Upper lobe of left lung (tissue), 6 donors: Measurements from ENCODE around the gene KAT6B. TPM values are rescaled to one million over a fixed set of nuclear protein-coding genes. Genes with fewer than 3 reads are reported as not detected.

Experiments used
- ATAC-seq, 2 donors: fragments of 200-7000 bp; cut with Tn5 transposase; one replicate each; pipeline ENCODE4 v1.9.1; 2022; ENCODE audit warnings: mild to moderate bottlenecking in 2 of 2, moderate library complexity in 2 of 2; ENCODE audit not compliant: low FRiP score in 2 of 2
- DNase-seq, 2 donors: peaks; one replicate each; pipeline ENCODE4 v3.0.0-alpha.2; 2019 to 2020
- H3K27ac ChIP-seq, 4 donors: fragments of 200-600 bp; sonication (generic); one replicate each; pipeline ENCODE4 v1.5.1; 2016 to 2019
- H3K27me3 ChIP-seq, 4 donors: fragments of 200-600 bp; sonication (generic); one replicate each; pipeline ENCODE4 v1.5.1; 2017 to 2019
- H3K36me3 ChIP-seq, 4 donors: fragments of 200-600 bp; sonication (generic); one replicate each; pipeline ENCODE4 v1.5.1; 2016 to 2019
- H3K4me1 ChIP-seq, 4 donors: fragments of 200-600 bp; sonication (generic); one replicate each; pipeline ENCODE4 v1.5.1; 2018 to 2019
- H3K4me3 ChIP-seq, 4 donors: fragments of 200-600 bp; sonication (generic); one replicate each; pipeline ENCODE4 v1.5.1; 2017 to 2019; ENCODE audit warnings: mild to moderate bottlenecking in 2 of 4, moderate library complexity in 1 of 4
- H3K9me3 ChIP-seq, 4 donors: fragments of 200-600 bp; sonication (generic); one replicate each; pipeline ENCODE4 v1.5.1; 2018 to 2019
- EP300 ChIP-seq, 4 donors: sonication (generic); formaldehyde crosslinking; IDR thresholded peaks; one replicate each; pipeline ENCODE4 v1.5.1; 2017; ENCODE audit warnings: antibody characterized with exemption in 4 of 4, control low read depth in 2 of 4
- POLR2A ChIP-seq, 4 donors: fragments of 450-650 bp; IDR thresholded peaks; one replicate each; pipeline ENCODE4 v1.5.1; 2016 to 2017; ENCODE audit warnings: antibody characterized with exemption in 4 of 4, mild to moderate bottlenecking in 2 of 4
- POLR2AphosphoS5 ChIP-seq, 2 donors: sonication (generic); formaldehyde crosslinking; IDR thresholded peaks; one replicate each; pipeline ENCODE4 v1.5.1; 2017; ENCODE audit warnings: antibody characterized with exemption in 2 of 2
- WGBS, 2 donors: methylation state at CpG; one replicate each; pipeline ENCODE4 v1.1.5; 2017 to 2018; 5-methylcytosine and 5-hydroxymethylcytosine counted together
- total RNA-seq, 6 donors: library from RNA; depleted of rRNA in 4 of 6; stranded (reverse); fragments of >200 nt in 4 of 6; gene quantifications; one replicate each; pipeline versions ENCODE4 v1.1.0 to v1.2.1, GENCODE V29; 2016 to 2021
- TF ChIP-seq, protein P1 (sequence below), 6 experiments: fragments of 450-650 bp in 4 of 6; fragments of 200-600 bp in 2 of 6; sonication (generic) in 2 of 6; IDR thresholded peaks; one replicate each; pipeline ENCODE4 v1.5.1; 2016 to 2019; ENCODE audit warnings: antibody characterized with exemption in 6 of 6
- donor health status: DM: no; HTN: no; CAD: no; lungs with moderate emphysema.
- donor health status: DM: no; HTN: yes; CAD: no; lungs with severe emphysema.

KAT6B gene
- total RNA-seq, 6 donors from 2014 or later: 35.2 to 78.4 (median 38.0) TPM

DNA sequence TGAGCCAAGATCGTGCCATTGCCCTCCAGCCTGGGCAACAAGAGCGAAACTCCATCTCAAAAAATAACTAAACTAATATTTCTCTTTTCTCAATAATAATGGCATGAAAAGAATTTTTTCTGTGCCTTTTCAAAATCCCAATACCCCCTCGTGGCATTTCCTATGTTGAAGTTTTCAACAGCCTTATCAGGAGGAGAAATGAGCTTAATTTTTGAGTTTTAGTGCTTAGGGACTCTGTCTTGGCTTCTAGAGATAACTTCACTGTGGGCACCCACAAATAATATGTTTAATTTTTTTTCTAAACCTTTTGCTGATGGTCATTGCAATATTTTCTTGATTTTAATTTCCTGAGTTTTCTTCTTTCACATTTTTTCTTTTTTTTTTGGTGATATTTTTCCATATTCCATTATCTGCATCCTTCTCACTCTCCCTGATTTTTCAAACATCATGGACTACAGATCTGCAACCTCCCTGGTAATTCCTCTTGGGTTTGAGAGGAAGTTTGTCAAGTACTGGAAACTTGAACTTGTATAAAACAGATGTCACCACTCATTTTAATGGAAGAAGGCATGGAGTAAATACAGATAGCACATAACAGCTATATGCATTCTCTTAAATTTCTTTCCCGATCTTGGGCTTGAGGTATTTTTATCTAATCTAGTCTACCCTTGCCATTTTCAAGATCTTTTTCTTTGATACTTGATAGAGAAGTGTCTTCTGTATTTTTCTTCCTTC is 84.0 kb downstream of the KAT6B start:
- ATAC-seq (no peak), DNase-seq (no peak)
- WGBS, 2 donors: 84 to 85% methylated on average over 4 of the region's 4 CpGs
- Histone ChIP-seq H3K4me3 (no peak overlapping the region), H3K9me3 (no peaks in the 10 kb centered on the region), H3K27ac (no peak overlapping the region), H3K4me1 (peaks cover 0 to 6% (median 5%) of the 10 kb centered on the region in 4 donors), H3K36me3 (no peaks in the 10 kb centered on the region), H3K27me3 (no peaks in the 10 kb centered on the region)
- TF ChIP-seq, protein P1, sequence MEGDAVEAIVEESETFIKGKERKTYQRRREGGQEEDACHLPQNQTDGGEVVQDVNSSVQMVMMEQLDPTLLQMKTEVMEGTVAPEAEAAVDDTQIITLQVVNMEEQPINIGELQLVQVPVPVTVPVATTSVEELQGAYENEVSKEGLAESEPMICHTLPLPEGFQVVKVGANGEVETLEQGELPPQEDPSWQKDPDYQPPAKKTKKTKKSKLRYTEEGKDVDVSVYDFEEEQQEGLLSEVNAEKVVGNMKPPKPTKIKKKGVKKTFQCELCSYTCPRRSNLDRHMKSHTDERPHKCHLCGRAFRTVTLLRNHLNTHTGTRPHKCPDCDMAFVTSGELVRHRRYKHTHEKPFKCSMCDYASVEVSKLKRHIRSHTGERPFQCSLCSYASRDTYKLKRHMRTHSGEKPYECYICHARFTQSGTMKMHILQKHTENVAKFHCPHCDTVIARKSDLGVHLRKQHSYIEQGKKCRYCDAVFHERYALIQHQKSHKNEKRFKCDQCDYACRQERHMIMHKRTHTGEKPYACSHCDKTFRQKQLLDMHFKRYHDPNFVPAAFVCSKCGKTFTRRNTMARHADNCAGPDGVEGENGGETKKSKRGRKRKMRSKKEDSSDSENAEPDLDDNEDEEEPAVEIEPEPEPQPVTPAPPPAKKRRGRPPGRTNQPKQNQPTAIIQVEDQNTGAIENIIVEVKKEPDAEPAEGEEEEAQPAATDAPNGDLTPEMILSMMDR (IDR thresholded peaks at IDR 0.05): no peak
- no peak for TF ChIP-seq POLR2A (IDR thresholded peaks at IDR 0.05)

DNA sequence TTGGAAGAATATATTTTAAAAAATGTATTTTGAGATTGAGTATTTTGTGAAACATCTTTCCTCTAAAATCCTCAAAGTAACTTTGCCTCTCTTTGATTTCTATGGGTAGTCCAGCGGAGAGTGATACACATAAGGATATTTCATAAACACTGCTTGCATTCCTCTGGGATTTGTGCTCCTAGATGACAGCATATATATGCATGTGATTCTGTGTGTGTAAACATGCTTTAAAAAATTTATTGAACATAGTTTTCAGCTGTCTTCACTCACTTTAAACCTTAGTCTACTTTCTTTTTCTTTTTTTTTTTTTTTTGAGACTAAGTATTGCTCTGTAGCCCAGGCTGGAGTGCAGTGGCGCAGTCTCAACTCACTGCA is 84.6 kb downstream of the KAT6B start:
- TF ChIP-seq, protein P1 (IDR thresholded peaks at IDR 0.05): no peak
- no peaks in the 10 kb centered on the region for H3K27me3 ChIP-seq
- no peaks in the 10 kb centered on the region for H3K36me3 ChIP-seq
- H3K27ac ChIP-seq: no peak overlapping the region
- H3K4me1 ChIP-seq: peaks cover 0 to 9% (median 5%) of the 10 kb centered on the region in 4 donors
- ATAC-seq: no peak
- H3K9me3 ChIP-seq: no peaks in the 10 kb centered on the region
- H3K4me3 ChIP-seq: no peak overlapping the region
- 75 to 96% methylated on average over 2 of the region's 2 CpGs for WGBS, 2 donors
- DNase-seq: no peak

DNA sequence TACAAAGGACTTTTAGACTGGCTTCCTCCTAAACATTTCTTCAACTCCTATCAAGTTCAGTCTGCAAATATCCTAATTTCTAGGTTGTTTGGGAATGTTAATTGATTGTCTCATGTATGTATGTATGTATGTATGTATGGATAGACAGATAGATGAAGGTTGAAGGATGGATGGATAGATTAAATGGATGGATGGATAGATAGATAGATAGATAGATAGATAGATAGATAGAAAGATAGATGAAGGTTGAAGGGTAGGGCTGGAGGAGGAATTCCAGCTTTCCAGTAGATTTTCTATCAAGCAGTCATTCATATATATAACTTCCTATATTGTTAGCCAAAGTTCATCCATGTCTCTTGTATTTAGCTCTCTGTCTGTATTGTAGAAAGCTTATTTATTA is 85.8 kb downstream of the KAT6B start:
- Histone ChIP-seq H3K9me3 (no peaks in the 10 kb centered on the region), H3K4me1 (peaks cover 0 to 9% (median 5%) of the 10 kb centered on the region in 4 donors), H3K36me3 (no peaks in the 10 kb centered on the region), H3K27me3 (no peaks in the 10 kb centered on the region), H3K27ac (no peak overlapping the region), H3K4me3 (no peak overlapping the region)
- ATAC-seq (no peak), DNase-seq (no peak)
- TF ChIP-seq, protein P1 (IDR thresholded peaks at IDR 0.05): no peak
- TF ChIP-seq POLR2A (IDR thresholded peaks at IDR 0.05): no peak

DNA sequence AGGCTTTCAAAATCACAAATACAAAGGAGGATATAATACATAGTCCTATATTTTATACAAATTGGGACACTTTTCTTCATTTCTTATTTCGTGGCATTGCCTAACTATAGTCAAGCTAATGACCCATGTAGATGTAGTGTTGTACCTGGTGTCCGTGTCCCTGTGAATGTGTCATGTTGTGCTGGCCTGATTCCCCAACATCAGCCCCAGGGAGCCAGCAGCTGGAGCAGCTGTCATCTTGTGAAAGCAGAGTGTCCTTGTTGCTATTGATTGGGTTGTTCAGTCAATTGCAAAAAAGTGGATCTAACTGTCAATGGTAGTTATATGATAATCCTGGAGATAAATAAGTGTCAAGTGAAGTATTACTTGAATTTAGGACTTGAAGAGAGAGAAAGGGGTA is 86.3 kb downstream of the KAT6B start:
- Histone ChIP-seq H3K4me3 (no peak overlapping the region), H3K27ac (no peak overlapping the region), H3K36me3 (no peaks in the 10 kb centered on the region), H3K27me3 (no peaks in the 10 kb centered on the region), H3K4me1 (peaks cover 2 to 14% (median 5%) of the 10 kb centered on the region in 4 donors), H3K9me3 (no peaks in the 10 kb centered on the region)
- TF ChIP-seq POLR2A (IDR thresholded peaks at IDR 0.05): no peak
- TF ChIP-seq POLR2AphosphoS5 (IDR thresholded peaks at IDR 0.05): no peak
- no peak for TF ChIP-seq EP300 (IDR thresholded peaks at IDR 0.05)
- TF ChIP-seq, protein P1 (IDR thresholded peaks at IDR 0.05): no peak
- ATAC-seq (no peak), DNase-seq (no peak)
- 89 to 95% methylated on average over 2 of the region's 2 CpGs for WGBS, 2 donors

DNA sequence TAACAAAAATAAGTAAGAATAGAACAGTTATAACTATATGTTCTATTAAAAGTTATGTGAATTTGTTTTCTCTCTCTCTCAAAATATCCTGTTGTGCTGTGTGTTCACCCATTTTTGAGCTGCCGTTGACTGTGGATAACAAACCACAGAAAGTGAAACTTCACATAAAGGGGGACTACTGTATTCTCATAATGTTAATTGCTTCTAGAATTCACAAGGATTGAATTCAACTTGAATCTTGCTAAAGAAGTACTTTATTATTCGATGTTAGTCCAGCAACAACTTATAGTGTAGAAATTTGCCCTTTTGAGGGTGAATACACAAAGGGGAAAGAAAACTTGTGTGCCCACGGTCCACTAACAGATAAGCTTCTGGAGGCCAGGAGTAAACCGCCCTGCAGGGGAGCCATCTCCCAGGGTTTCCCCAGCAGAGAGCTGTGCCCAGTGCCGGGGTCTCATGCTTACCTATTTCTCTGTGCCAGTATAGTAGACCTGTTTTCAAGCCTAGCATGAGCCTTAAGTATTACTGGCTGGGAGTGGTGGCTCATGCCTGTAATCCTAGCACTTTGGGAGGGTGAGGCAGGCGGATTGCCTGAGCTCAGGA is 87.1 kb downstream of the KAT6B start:
- H3K4me3 ChIP-seq: no peak overlapping the region
- DNase-seq (no peak), ATAC-seq (no peak)
- TF ChIP-seq EP300 (IDR thresholded peaks at IDR 0.05) (no peak), POLR2A (IDR thresholded peaks at IDR 0.05) (no peak), POLR2AphosphoS5 (IDR thresholded peaks at IDR 0.05) (no peak)
- TF ChIP-seq, protein P1 (IDR thresholded peaks at IDR 0.05): no peak
- H3K27me3 ChIP-seq: no peaks in the 10 kb centered on the region
- no peaks in the 10 kb centered on the region for H3K9me3 ChIP-seq
- no peaks in the 10 kb centered on the region for H3K36me3 ChIP-seq
- peaks cover 3 to 15% (median 5%) of the 10 kb centered on the region in 4 donors for H3K4me1 ChIP-seq
- WGBS, 2 donors: 58 to 74% methylated on average over 6 of the region's 6 CpGs
- no peak overlapping the region for H3K27ac ChIP-seq
